Germinal center (tissue), 1 donor: Measurements from ENCODE around the gene BIRC2.
A peak's percentile ranks its signal among the peaks of the same experiment; 100 is the strongest.
"Not testable (repeated sequence)": the region's sequence is repeated elsewhere in the genome, so short reads cannot be mapped to it uniquely, and the experiment has no call there.

Experiments
- DNase-seq: peaks from one replicate; pipeline ENCODE4 v3.0.0; 2012; ENCODE audit warnings: mixed read lengths, low spot score

BIRC2 gene

GRCh38 chr11:102346748-102347461 lies at the start of gene BIRC2:
TSS of gene BIRC2 (plus strand) at chr11:102347214. CDS start at chr11:102349855, 2,641 bp downstream.
- DNase-seq, result peak; percentile 87

GRCh38 chr11:102300837-102301236 lies 46.2 kb upstream of the BIRC2 start:
- DNase-seq, result not testable (repeated sequence)

- DNase-seq, result no peak
These were observed 44.8 kb upstream of the BIRC2 start for GRCh38 chr11:102302241-102302640.

DNA sequence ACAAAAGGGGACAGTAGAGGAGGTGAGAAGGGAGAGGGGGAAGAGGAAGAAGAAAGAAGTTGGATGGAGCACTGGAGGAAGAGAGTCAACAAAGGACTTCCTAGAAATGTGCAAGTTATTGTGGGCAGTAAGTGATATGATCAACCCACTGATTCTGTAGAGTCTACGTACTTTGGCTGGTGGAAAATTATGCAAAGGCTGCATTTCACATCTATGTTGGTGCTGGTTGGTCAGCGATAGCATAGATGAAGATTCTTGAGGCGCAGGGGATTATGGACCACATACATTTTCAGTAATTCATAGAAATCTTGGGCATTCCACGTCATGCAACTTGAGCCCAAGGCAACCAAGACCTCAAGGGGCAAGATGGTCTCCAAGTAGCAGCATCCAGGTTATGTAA lies 42.3 kb upstream of the BIRC2 start:
- DNase-seq, result no peak

- no peak for DNase-seq
These were observed 41.5 kb upstream of the BIRC2 start for GRCh38 chr11:102305352-102306047.

DNA sequence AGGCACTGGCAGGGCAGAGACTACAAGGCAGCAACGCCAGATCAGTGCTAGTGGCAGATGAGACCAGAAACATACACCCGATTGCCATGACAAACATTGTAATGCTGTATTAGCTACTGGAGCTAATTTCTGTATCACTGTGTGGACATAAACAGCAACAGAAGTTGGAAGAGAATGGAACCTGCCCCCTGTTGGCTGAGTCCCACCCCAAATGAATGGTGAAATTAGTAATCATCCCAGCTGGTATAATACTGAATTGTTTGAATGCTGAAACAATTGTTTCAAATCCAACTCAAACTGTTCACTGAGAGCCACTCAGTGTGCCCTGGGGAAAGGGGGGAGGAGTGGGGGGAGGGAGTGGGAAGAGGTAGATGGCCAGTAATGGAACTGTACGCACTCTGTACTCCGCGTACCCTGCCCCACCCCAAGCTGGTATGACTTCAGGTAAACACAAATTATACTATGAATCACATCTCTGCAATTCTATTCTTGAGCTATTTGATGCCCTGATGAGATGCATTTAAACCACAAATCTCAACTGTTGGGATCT lies 40.9 kb upstream of the BIRC2 start:
- no peak for DNase-seq

DNA sequence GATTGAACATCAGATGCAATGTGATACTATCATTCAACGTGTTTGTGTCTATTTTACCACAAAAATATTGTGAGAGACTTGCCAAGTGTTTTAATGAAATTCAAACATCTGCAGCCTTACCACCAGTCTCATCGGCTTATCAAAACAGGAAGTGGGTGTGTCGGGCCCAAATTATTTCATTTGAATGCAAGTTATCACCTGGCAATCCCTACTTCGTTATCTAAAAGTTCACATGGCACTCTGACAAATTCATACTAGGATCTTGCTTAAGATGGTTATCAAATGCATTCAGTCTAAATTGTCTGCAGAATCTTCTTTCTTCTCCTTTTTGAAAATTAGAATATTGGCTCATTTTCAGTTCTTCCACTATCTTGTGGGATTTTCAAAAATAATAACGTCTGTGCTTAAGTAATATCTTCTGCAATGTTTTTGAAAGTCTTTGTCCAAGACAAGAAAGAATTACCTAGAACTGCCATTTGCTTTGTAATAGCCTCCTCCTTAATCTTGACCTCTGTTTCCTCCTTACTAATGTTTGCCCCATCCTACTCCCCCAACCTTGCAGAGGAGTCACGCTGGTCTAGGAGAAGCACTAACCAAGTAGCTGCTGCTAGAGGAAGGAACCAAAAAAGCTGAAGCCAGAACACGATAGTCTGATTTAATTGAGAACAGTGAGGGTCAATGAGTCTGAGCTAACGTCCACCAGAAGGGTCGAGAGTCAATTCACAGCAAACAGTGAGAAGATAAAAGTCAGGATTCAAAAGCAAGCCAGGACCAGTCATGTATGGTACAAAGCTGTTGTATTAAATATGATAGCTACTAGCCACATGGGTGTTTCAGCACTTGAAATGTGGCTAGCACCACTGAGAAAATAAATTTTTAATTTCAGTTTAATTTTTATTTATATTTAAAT lies 39.9 kb upstream of the BIRC2 start:
- peak; percentile 56 for DNase-seq

GRCh38 chr11:102307727-102308038 lies 39.3 kb upstream of the BIRC2 start:
- no peak for DNase-seq

GRCh38 chr11:102309621-102310541 lies 37.1 kb upstream of the BIRC2 start:
- DNase-seq, result no peak

- no peak for DNase-seq
These were observed 34.3 kb upstream of the BIRC2 start for GRCh38 chr11:102312667-102313066.

DNA sequence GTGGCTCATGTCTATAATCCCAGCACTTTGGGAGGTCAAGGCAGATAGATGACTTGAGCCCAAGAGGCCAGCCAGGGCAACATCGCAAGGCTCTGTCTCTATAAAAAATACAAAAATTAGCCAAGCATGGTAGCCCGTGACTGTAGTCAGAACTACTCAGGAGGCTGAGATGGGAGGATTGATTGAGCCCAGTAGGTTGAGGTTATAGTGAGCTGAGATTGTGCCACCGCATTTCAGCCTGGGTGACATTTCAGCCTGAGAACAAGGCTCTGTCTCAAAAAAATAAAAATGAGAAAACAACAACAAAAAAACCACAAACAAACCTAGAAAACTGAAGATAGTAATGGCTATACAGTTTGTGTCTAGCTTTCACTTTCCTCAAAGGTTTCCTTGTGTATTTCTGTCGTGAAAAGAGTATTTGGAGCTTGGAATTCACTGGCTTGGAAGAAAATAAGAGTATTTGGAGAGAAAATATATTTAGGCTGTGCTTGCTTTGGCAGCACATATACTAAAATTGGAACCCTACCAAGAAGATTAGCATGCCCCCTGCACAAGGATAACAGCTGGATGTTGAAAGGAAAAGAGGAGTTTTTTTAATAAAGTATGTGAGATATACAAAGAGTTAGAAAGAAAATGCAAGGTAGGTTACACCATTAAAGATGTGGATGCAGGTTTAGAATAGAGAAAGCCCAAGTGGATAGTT lies 33.6 kb upstream of the BIRC2 start:
- DNase-seq, result no peak

DNA sequence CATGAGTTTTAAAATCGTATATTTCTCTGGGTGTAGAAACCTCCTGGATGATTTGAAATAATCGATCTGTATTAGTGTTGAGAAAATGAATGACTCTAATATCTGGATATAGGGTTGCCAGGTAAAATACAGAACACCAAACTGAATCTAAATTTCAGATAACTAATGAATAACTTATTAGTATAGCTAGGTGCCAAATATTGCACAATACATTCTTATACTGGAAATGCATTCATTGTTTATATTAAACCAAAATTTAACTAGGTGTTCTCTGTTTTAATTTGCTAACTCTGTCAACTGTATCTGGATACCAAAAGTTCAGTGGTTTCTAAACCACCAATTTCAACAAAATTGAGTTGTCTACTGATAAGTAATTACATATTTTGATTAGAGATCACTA lies 32.2 kb upstream of the BIRC2 start:
- no peak for DNase-seq

- DNase-seq, result no peak
These were observed 30.6 kb upstream of the BIRC2 start for GRCh38 chr11:102316346-102316904.

GRCh38 chr11:102317099-102317767 lies 29.8 kb upstream of the BIRC2 start, which contains the start of gene BIRC3:
TSS of gene BIRC3 (plus strand) at chr11:102317484. CDS start at chr11:102324510, 7,026 bp downstream.
- peak; percentile 88 for DNase-seq

- DNase-seq, result no peak
These were observed 29.3 kb upstream of the BIRC2 start for GRCh38 chr11:102317768-102318103.

DNA sequence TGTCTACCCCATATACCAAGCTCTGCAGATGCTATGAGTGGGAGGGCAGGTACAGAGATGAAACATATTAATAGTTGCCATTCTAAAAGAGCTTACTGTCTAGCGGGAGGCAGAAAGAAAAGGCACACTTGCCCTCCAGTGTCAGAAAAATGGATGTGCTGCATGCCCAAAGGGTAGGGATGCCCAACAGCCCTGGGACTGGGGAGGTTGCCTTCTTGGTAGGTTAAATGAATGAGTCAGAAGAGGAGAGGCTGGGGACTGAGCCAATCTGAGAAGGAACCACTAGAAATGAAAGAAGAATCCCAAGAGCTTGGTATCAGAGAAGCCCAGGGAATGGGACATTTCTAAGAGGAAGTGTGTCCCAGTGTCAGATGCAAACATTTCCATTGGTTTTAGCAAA lies 28.5 kb upstream of the BIRC2 start:
- peak; percentile 31 for DNase-seq

DNA sequence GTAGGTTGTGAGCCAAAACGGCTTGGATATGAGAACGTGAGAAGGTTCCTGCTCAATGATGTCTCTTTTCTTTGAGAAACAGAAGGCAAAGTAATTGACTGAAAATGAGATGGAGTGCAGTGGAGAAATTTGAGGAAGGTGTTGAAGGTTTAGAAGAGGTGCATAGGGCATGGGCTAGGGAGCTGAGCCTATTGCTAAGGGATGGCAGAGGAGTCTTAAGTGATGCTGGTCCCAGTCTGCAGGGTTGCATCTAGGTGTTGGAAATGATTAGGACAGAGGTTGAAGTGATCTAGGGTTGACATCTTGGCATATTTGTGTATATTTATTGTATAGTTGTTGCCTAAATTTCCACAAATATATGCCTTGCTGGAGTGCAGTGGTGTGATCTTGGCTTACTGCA lies 27.5 kb upstream of the BIRC2 start:
- no peak for DNase-seq

GRCh38 chr11:102320188-102320587 lies 26.8 kb upstream of the BIRC2 start:
- no peak for DNase-seq

DNA sequence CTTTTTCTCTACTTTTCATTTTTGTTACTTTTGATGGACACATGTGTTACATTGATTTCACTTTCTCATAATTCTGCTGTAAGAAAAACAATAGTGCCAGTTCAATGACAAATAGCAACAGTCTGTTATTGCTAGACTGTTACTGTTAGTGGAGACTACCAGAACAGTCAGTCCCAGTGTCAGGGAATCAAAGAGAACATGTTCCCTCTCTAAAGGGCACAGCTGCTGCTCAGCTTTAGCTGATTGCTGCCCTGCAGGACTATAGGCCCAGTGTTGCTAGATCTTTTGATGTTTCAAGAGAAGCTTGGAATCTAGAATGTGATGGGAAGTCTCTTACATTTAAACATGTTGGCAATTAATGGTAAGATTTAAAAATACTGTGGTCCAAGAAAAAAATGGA lies 26.3 kb upstream of the BIRC2 start:
- no peak for DNase-seq

GRCh38 chr11:102322560-102322959 lies 24.5 kb upstream of the BIRC2 start:
- no peak for DNase-seq
